ENCODE data around the gene AMPD1. TPM values are rescaled to one million over a fixed set of nuclear protein-coding genes. Genes with fewer than 3 reads are reported as not detected.
A peak's percentile ranks its signal among the peaks of the same experiment; 100 is the strongest.

AMPD1 gene
- total and polyA plus RNA-seq, 9 donors, result 0.13 to 1.8 (median 0.18) TPM; not detected in 6

DNA sequence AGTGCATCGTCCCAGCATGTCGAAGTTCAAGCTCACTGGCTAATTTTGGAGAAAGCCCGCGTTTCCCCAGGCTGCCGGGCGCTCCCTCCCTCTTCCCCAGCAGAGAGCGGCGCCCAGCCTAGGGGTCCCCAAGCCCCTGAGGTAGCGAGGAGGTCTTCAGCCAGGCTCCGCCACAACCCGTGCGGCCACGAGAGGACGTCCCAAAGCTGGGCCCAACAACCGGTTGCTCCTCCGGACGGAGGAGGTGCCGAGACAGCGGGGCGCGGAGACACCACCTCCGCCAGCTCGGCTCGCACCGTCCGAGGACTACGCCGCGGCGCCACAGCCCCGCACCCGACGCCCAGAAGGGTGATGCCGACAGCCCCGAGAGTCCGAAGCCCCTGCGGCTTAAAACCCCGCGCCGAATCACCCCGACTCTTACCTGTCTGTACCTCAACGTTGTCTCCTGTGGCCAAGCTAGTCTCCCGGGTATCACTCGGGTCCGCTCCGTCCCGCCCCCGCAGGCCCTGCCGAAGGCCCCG, 25.7 kb downstream of the AMPD1 start, which contains the start of gene DENND2C:
Gene DENND2C, minus strand, starts transcription at position 488 of the 521 bp plus-strand sequence. CDS start 44,065 bp downstream, outside the sequence.
- Histone ChIP-seq H3K27ac (peak within 1 kb of the TSS; percentile 32 to 46), H3K27me3 (no peaks in the 10 kb centered on the region), H3K4me1 (ENCODE audit: insufficient read depth) (peaks cover 3% of the 10 kb centered on the region), H3K36me3 (no peaks in the 10 kb centered on the region), H3K4me3 (peak within 1 kb of the TSS; percentile 82), H3K9me3 (no peaks in the 10 kb centered on the region)
- no peak for TF ChIP-seq EP300 (IDR thresholded peaks at IDR 0.05)
- TF ChIP-seq, protein P1, sequence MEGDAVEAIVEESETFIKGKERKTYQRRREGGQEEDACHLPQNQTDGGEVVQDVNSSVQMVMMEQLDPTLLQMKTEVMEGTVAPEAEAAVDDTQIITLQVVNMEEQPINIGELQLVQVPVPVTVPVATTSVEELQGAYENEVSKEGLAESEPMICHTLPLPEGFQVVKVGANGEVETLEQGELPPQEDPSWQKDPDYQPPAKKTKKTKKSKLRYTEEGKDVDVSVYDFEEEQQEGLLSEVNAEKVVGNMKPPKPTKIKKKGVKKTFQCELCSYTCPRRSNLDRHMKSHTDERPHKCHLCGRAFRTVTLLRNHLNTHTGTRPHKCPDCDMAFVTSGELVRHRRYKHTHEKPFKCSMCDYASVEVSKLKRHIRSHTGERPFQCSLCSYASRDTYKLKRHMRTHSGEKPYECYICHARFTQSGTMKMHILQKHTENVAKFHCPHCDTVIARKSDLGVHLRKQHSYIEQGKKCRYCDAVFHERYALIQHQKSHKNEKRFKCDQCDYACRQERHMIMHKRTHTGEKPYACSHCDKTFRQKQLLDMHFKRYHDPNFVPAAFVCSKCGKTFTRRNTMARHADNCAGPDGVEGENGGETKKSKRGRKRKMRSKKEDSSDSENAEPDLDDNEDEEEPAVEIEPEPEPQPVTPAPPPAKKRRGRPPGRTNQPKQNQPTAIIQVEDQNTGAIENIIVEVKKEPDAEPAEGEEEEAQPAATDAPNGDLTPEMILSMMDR (IDR thresholded peaks at IDR 0.05), result no peak
- TF ChIP-seq POLR2A (IDR thresholded peaks at IDR 0.05), result no peak
- no peak for DNase-seq
- intact Hi-C loops (cut with DNase I), result no loop called here
- WGBS, 3 donors, result 0 to 1% (median 1%) methylated on average over 39 to 50 of the region's 50 CpGs

DNA sequence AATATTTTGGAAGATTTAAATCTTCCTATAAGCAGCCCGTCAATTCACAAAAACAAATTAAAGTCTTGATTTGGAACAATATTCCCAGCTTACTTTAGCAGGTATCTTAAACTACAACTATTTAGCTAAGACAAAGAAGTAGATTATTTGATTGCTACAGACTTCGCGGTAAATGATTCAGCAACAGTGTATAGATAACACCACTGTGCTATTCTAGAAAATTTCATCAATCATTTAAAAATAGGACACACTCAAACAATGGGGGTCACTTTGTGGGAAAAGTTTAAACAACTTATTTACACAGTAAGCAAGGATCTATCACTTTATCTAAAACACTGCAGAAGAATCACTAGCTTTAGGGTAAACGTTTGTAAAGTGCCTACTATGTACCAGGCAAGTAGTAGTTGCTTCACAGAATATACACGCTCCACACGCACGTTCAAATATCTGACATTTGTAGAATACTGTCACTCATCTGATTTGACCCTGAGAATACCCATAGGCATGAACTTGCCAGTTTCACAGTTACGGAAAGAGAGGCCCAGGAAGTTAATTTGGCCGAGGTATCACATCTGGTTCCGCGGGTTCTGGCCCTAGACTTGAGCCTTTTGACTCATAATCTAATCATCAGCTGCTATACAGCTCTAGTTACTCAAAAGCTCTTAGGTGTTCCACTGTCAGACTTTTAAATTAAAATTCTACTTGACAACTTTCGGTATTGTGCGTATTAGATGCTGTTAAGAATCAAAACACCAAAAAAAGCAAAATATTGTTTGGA, 26.4 kb downstream of the AMPD1 start:
- 40 to 43% (median 42%) methylated on average over 13 of the region's 13 CpGs for WGBS, 3 donors
- peak overlapping the region; percentile 82 for H3K4me3 ChIP-seq
- H3K27me3 ChIP-seq, result no peaks in the 10 kb centered on the region
- intact Hi-C loops (cut with DNase I), result no loop called here
- TF ChIP-seq POLR2A (IDR thresholded peaks at IDR 0.05) (no peak), EP300 (IDR thresholded peaks at IDR 0.05) (no peak)
- TF ChIP-seq, protein P1 (IDR thresholded peaks at IDR 0.05), result no peak
- DNase-seq, result no peak
- H3K27ac ChIP-seq, result no peak overlapping the region
- H3K36me3 ChIP-seq, result no peaks in the 10 kb centered on the region
- H3K4me1 ChIP-seq (ENCODE audit: insufficient read depth), result peaks cover 3% of the 10 kb centered on the region
- H3K9me3 ChIP-seq, result no peaks in the 10 kb centered on the region

DNA sequence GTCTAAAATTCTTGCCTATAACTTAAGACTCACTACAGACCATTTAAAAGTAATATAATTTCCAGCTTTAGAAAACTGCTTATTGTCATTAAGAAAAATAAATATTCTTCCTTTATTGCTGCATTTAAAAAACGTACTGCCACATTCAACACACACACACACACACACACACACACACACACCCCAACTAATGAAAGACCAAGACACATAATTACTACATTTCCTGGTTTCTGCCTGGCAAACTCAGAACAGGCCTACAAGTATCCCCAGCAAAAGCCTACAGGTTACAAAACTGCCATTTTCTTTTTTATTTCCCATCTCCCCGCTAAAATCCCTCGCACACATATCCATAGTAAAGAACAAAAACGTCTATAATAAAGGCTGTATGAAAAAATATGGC, 27.0 kb downstream of the AMPD1 start:
- peaks cover 3% of the 10 kb centered on the region for H3K4me1 ChIP-seq (ENCODE audit: insufficient read depth)
- no peaks in the 10 kb centered on the region for H3K36me3 ChIP-seq
- intact Hi-C loops (cut with DNase I), result no loop called here
- H3K9me3 ChIP-seq, result no peaks in the 10 kb centered on the region
- H3K4me3 ChIP-seq, result no peak overlapping the region
- H3K27ac ChIP-seq, result no peak overlapping the region
- no peak for DNase-seq
- WGBS, 3 donors, result 82 to 93% (median 90%) methylated on average over 4 of the region's 4 CpGs
- no peaks in the 10 kb centered on the region for H3K27me3 ChIP-seq
- TF ChIP-seq, protein P1 (IDR thresholded peaks at IDR 0.05), result no peak
- no peak for TF ChIP-seq POLR2A (IDR thresholded peaks at IDR 0.05)
- TF ChIP-seq EP300 (IDR thresholded peaks at IDR 0.05), result no peak

DNA sequence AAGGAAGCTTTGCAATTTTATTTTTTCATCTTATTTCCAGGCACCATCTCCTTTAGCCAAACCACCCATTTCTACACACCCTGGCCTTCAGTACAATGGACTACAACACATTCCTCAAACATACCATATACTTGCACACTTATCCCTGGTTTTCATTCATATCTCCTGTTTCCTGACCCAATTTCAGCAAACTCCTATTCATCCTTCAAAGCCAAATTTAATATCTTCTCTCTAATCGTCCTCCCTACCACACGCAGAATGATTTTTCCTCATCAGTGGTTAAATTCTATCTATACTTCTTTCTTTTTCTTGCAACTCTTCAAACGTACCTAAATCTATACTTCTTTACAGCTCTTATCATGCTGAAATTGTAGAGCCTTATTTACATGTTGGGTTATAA, 28.4 kb downstream of the AMPD1 start:
- H3K9me3 ChIP-seq, result no peaks in the 10 kb centered on the region
- TF ChIP-seq EP300 (IDR thresholded peaks at IDR 0.05), result no peak
- TF ChIP-seq, protein P1 (IDR thresholded peaks at IDR 0.05), result no peak
- TF ChIP-seq POLR2A (IDR thresholded peaks at IDR 0.05), result no peak
- no peaks in the 10 kb centered on the region for H3K36me3 ChIP-seq
- intact Hi-C loops (cut with DNase I), result no loop called here
- WGBS, 3 donors, result 91 to 94% (median 92%) methylated on average over 3 of the region's 3 CpGs
- no peak overlapping the region for H3K4me3 ChIP-seq
- no peaks in the 10 kb centered on the region for H3K27me3 ChIP-seq
- no peak for DNase-seq
- peaks cover 3% of the 10 kb centered on the region for H3K4me1 ChIP-seq (ENCODE audit: insufficient read depth)
- H3K27ac ChIP-seq, result no peak overlapping the region

Data from ovary (tissue), 9 donors.